GM18498 (cell line): Measurements from ENCODE around the gene HRH1.
"Not testable (repeated sequence)": the region's sequence is repeated elsewhere in the genome, so short reads cannot be mapped to it uniquely, and the experiment has no call there.

Source experiments
- ATAC-seq: cut with Tn5 transposase; IDR thresholded peaks from one replicate; pipeline ENCODE4 v1.9.1; 2021; ENCODE audit warnings: mild to moderate bottlenecking, moderate library complexity; ENCODE audit not compliant: unreplicated experiment

Gene HRH1, protein sequence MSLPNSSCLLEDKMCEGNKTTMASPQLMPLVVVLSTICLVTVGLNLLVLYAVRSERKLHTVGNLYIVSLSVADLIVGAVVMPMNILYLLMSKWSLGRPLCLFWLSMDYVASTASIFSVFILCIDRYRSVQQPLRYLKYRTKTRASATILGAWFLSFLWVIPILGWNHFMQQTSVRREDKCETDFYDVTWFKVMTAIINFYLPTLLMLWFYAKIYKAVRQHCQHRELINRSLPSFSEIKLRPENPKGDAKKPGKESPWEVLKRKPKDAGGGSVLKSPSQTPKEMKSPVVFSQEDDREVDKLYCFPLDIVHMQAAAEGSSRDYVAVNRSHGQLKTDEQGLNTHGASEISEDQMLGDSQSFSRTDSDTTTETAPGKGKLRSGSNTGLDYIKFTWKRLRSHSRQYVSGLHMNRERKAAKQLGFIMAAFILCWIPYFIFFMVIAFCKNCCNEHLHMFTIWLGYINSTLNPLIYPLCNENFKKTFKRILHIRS

DNA sequence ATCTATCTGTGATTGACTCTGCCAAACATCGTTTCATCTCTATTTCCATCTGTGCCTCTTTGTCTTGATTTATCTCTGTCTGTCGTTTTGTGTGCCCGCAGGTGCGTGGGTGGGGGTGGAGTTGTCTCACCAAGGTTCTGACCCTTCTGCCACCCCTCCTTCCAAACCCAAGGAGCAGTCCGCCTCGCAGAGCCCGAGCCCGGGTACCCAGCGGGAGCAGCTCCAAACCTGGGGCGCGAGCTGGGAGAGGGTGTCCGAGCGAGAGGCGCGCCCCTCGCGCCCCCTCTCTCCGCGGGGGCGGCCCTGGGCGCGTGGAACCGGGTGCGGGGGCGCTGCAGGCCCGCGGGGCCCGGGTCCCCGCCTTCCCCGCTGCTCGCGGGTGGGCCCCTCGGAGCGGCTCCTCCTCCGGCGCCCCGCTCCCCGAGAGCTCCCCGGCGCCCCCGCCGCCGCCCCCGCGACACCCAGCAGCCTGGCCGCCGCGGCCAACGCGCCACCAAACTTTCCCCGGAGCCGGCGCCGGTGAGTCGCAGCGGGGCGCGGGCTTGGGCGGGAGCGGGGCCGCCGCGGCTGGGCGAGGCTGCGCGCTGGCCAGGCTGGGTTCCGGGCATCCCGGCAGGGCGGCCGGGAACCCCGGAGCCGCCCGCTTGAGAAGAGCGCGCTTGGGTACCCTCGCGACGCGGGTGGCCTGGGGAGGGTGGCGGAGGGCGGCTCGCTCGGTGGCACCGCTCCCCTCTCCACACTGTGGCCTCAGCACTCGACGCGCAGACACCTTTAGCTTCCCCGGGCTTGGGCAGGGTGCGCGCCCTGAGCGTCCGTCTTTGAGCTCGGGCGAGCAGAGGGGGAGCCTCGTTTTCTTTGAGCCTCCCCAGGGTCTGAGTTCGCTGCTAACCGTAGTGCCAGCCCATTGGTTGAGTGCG is at the start of gene HRH1:
Gene HRH1 (plus strand): TSS at position 458 of the 917 bp plus-strand sequence. CDS start 104,545 bp downstream, outside the sequence.
- no peak for ATAC-seq

DNA sequence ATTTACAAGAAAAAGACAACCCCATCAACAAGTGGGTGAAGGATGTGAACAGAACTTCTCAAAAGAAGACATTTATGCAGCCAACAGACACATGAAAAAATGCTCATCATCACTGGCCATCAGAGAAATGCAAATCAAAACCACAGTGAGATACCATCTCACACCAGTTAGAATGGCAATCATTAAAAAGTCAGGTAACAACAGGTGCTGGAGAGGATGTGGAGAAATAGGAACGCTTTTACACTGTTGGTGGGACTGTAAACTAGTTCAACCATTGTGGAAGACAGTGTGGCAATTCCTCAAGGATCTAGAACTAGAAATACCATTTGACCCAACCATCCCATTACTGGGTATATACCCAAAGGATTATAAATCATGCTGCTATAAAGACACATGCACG is 41.0 kb upstream of the HRH1 start:
- ATAC-seq, result not testable (repeated sequence)

DNA sequence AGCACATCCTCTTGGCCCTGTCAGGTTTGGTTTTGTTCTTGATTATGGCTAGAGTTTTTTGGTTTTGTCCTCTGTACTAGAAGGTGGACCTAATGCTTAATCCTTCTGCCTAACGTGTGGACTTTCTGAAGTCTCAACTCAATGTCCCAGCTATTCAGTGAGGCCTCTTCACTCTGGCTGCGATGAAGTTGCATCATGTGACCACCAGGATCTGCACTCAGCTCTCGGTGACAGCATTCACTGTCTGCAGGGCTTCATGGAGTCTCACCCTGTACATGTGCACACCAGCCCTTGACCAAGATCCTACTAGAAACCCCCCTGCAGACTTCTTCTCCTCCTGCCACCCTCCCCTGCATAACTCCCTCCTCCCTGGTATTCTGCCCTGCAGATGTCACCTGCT is 38.7 kb upstream of the HRH1 start:
- no peak for ATAC-seq

DNA sequence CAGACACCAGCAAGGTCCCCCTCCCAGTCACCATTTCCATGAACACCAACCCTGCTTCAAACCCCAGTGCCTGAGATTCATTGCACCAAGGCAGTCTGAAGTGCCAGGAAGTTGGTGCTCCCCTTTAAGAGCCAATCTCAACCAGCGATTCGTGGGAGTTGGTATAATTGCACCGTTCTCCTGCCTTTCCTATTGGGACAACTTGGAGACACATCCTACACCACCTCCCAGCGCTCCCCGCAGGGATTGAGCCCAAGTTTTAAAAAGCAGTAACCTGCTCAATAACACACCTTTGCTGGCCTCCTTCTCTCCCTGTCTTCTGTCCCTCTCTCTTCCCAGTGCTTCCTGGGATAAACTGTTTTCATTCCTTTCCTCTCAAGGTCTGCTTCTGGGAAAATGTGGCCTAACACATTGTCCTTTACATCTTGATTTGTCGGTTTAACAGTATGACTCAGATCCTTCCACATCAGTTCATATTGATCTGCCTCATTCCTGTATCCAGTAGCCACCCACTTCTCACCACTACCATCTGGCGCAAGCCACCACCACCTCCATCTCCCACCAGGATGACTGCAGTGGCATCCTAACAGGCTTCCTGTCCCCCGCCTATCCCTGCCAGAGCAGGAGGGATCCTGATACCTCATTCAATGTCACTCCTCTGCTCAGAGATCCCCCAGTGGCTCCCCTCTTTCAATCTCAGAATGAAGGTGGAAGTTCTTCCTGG is 37.8 kb upstream of the HRH1 start:
- ATAC-seq, result no peak

DNA sequence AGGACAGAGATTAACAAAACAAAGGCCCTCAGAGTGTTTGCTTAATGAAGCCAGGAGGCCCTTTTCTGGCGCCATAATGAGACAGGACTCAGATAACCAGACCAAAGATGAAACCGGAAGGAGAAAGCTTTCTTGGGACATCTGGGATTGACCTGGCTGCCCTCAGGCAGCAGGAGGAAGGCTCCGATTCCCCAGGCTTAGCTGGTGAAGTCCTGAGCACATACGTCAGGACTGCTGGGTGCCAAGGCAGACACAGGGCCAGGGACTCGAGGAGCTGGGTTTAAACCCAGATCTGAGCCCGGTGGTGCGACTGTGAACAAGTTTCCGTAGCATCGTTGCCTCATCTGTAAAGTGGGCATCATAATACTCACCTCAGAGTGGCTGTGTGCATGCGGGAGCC is 36.7 kb upstream of the HRH1 start:
- ATAC-seq, result no peak

DNA sequence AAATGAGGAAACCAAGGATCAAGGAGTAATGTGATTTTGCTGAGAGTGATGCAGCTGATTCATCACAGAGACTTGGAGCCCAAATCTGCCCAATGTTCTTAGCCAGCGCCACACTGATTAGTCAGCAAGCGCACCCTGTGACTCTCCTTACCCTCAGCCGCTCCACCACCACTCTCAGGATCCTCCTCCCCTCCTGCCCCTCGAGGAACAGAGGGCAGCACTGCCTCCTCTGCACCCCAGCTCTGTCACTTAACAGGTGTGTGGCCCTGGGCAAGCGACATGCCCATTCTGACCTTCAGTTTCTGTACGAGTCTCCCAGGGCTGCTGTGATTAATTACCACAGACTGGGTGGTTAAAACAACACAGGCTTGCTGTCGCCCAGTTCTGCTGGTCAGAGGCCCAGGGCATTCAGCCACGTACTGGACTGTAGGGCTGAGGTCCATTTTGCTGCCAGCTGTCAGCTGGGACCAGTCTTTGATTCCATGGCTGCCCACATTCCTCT is 36.1 kb upstream of the HRH1 start:
- ATAC-seq, result no peak

DNA sequence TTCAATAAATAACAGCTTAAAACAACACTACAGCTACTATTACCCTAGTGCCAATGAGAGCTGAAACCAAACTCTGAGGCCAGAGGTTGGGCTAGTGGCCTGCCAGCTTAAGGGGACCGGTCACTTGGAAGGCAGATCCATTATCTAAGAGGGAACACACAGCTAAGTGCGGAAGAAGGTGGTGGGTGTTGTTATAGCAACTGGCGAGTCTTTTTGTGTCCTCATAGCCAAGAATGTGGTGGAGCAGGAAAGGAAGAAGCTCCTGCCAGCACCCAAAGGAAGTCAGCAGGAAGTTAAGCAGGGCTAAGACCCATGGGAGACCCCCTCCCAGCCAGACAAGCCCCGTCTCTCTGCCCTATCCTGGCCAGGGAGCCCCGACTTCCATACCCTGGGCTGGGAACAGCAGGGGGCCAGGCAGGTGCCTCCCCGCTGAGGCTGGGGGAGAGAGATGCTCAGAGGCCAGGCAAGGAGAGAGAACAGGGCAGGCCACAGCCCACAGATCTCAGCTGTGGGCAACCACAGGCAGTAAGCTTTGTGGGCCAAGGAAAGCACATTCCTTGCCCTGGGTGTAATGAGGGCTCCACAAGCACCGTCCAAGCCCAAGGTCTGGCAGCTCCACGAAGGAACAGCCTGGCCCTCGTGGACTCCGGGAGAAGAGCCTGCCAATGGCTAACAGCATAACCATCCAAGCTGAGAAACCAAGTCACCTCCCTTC is 34.0 kb upstream of the HRH1 start:
- ATAC-seq, result no peak

DNA sequence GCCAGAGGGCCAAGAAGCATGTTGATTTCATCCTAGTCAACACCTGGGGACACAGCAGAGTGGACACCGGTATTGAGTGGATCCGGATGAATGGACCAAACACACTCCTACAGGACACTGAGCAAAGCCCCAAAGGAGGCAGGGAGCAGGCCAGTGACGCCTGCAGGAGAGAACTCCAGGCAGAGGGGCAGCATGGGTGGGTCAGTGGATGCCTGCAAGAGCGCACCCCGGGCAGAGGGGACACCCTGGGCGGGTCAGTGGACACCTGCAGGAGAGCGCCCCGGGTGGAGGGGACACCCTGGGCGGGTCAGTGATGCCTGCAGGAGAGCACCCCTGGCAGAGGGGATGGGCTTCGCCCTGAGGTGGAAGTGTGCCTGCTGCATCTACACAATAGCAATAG is 27.6 kb upstream of the HRH1 start:
- ATAC-seq, result no peak

DNA sequence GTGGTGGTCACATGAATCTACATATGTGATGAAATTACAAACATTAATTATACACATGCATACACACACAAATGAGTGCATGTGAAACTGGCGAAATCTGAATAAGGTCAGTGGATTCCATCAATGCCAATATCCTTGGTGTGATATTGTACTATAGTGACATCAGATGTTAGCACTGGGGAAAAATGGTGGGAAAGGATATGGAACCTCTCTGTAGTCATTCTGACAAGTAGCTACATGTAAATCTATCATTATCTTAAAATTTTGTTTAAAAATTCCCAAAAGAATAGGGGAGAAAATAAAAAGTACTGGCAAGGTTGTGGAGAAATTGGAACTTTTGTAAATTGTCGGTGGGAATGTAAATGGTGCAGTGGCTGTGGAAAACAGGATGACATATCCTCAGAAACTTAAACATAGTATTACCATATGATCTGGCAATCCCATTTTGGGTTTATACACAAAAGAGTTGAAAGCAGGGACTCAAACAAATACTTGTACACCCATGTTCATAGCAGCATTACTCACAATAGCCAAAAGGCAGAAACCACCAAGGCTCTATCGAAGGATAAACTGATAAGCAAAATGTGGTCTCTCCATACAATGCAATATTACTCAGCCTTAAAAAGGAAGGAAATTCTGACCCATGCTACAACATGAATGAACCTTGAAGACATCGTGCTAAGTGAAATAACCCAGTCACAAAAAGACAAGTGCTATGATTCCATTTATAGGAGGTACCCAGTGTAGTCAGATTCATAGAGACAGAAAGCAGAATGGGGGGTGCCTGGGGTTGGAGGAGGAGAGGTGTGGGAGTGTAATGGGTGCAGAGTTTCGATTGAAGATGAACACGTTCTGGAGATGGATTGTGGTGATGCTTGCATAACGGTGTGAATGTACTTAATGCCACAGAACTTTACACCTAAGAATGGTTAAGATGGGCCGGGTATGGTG is 25.3 kb upstream of the HRH1 start:
- no peak for ATAC-seq

DNA sequence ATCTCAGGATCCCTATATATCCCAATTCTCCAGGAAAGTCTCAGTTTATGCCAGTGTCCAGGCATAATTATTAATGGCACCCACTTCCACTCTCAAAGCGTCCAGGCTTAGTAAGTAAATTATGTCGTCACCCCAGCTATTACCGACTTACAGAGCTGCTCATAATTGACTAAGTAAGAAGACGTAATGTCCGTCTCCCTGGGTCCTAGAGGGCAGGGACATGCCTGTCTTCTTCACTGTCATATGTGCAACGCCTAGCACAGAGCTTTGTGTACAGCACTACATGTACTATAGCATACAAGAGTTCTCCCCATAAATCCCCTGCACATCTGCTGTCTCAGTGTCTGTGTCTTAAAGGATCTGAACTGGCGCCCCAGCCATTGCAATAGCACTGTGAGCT is 23.9 kb upstream of the HRH1 start:
- ATAC-seq, result no peak

DNA sequence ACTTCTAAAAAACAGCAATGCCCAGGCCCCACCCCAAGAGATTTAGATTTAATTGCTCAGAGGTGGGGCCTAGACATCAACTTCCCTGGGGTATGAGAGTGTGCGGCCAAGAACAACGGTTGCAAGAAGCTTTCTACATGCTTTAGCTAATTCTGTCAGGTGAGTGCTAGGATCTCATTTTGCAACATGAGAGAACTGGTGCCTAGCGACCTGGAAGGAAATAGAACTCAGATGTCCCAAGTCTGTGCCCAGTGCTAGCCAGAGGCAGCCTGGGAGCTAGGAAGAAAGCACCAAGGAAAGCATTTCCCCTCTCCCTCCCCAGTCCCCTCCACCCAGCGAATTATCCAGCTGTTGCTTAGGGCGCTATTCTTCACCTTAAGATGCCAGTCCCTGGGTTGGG is 22.9 kb upstream of the HRH1 start:
- ATAC-seq, result no peak

DNA sequence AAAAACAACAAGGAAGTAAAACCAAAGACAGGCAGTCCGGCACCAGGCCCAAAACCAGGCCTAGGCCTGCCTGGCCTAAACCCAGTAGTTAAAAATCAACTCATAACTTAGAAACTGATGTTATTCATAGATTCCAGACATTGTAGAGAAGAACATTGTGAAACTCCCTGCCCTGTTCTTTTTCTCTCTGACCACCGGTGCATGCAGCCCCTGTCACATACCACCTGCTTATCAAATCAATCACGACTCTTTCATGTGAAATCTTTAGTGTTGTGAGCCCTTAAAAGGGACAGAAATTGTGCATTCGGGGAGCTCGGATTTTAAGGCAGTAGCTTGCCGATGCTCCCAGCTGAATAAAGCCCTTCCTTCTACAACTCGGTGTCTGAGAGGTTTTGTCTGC is 22.4 kb upstream of the HRH1 start:
- ATAC-seq, result not testable (repeated sequence)

DNA sequence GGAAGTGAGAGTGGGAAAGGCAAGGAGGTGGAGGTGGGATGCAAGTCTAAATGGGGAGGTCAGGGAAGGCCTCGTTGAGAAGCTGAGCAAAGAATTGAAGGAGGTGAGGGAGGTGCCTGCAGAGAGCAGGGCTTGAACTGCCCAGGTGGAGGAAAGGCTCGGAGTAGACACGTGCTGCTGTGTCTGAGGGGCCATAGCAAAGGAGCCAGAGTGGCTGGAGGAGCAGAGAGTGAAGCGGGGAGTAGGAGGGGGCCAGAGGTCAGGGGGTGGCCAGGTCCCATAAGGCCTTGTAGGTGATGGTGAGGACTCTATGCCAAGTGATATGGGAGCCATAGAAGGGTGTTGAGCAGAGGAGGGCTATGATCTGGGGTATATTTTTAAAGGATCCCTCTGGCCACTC is 21.4 kb upstream of the HRH1 start:
- ATAC-seq, result no peak

DNA sequence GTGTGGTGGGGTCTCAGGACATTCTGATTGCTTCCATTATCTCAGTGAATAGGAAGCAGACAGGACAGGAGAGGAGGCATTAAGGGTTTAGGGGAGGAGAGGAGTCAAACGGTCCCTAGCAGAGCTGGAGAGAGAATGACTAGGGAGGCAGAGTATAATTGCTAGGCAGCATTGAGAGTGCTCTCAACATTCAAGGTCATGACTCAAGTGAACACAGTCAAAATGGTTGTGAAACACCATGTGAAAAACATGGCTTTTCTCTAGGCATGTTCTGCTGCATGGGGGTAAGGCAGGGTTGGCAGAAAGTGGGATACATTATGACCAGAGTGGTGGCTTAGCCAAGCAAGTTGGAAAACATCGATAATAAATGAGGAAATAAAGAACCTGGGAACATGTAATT is 19.5 kb upstream of the HRH1 start:
- ATAC-seq, result no peak

DNA sequence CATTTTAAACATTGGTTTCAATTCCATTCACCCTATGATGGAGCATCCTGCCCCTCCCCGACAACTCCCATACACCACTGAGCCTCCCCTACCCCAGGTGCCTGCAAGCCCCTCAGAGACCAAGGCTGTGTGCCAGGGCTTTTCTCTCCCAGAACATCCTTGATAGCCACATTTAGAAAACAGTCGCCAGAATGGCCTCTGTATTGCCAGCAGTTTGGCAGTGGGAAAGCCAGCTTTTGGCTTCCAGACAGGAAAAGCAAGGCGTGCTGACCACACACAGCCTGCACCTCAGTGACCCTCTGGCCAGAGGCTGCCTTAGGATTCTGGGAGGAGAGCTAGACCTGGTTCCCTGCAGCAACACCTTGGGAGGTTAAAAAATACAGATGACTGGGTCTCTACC is 18.2 kb upstream of the HRH1 start:
- no peak for ATAC-seq

DNA sequence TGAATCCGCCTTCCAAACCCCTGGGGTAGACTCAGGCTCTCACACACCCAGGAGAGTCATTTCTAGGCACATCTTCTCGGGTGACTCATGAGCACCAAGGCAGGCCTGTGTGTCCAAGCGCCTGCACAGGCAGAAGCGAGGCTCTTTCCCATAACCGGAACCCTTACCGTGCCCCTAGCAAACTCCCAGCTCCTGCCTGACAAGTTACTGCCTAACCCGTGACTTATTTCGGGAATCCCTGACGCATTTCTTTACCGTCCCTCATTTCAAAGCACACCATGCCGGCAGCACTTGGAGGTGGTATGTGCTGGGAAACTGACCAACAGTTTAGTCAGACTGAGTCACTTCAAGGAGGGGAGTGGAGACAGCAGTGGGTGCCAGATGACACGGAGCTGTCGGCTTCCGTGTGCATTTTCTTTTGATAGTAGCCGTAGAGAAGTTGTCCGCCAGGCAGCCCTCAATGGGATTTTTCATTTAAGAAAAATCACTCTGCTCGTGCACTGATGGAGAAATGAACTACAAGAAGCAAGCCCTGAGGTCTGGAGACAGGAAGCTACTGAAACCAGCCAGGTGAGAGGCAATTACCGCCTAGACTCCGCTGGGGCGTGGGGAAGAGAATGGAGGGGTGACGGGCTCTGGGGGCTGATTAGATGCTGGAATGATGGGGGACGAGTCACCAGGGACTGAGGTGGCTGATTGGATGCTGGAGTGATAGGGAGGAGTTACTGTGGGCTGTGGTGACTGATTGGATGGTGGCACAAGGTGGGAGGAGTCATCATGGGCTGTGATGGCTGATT is 17.3 kb upstream of the HRH1 start:
- no peak for ATAC-seq

DNA sequence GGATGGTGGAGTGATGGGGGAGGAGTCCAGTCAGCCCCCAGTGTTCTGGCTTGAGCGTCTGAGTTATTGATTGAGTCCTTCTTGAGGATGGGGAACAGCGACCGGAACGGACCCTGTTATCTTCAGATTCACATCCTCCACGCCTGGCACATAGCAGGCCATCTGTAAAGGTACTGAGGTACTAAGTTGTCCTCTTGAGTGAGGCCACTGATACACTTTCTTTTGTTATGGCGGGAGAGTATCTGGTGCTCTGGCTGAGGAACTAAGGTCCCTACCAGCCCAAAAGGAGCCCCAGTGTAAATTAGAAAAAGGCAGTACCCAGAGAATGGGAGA is 16.7 kb upstream of the HRH1 start:
- ATAC-seq, result no peak

DNA sequence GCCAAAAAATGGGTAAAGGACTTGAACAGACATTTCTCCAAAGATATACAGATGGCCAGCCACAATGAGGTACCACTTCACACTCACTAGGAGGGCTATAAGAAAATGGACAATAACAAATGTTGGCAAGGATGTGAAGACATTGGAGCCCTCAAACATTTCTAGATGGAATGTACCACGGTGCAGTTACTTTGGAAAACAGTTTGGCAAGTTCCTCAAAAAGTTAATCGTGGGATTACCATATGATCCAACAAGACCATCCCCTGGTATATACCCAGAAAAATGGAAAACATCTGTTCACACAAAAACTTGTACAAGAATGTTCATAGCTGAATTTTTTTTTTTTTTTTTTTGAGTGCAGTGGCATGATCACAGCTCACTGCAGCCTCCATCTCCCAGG is 15.9 kb upstream of the HRH1 start:
- no peak for ATAC-seq
